Measurements from ENCODE around the gene CCDC88B.

CCDC88B gene

GRCh38 chr11:64406221-64406946 lies 66.4 kb downstream of the CCDC88B start:
- DNase-seq, result peak in 4 of 58 donors; percentile 13 to 17 (median 16)
